DOHH2 (cell line): Measurements from ENCODE around the gene POLDIP2.

Experiments
- EZH2phosphoT487 ChIP-seq: fragments of 200-600 bp; sonication (generic); IDR thresholded peaks from 2 replicates; pipeline ENCODE4 v1.6.1; 2017; ENCODE audit warnings: borderline replicate concordance, mild to moderate bottlenecking, antibody characterized with exemption, low read length, moderate library complexity, mixed read lengths
- TF ChIP-seq, protein P1 (sequence below): fragments of 200-600 bp; sonication (generic); IDR thresholded peaks from one replicate; pipeline ENCODE4 v1.5.1; 2014; ENCODE audit warnings: antibody characterized with exemption, mild to moderate bottlenecking, low read depth, low read length; ENCODE audit not compliant: poor library complexity, severe bottlenecking

DNA sequence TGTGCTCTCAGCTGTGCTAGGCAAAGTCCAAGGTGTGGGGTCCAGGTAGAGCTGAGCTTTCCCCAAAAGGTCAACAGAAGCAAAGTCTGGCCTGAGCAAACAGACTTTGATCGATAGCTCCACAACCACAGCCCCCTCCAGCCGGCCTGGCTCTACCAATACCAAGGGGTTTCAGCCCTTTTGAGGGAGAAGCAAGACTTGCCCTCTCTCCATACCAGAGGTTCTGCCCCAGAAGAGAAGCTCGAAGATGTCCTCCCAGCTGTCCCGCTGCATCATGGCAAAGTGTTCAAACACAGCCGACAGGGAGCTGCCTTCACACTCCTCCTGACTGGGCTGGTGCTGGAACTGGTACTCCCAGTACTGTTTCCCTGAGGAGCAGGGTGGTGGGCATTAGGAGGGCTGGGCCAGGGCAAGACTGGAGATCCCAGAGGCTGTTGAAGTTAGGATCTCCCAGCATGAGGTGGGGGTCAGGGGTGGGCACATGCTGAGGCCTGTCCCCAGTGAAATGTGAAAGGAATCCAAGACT, 11.0 kb upstream of the POLDIP2 start:
- TF ChIP-seq, protein P1, sequence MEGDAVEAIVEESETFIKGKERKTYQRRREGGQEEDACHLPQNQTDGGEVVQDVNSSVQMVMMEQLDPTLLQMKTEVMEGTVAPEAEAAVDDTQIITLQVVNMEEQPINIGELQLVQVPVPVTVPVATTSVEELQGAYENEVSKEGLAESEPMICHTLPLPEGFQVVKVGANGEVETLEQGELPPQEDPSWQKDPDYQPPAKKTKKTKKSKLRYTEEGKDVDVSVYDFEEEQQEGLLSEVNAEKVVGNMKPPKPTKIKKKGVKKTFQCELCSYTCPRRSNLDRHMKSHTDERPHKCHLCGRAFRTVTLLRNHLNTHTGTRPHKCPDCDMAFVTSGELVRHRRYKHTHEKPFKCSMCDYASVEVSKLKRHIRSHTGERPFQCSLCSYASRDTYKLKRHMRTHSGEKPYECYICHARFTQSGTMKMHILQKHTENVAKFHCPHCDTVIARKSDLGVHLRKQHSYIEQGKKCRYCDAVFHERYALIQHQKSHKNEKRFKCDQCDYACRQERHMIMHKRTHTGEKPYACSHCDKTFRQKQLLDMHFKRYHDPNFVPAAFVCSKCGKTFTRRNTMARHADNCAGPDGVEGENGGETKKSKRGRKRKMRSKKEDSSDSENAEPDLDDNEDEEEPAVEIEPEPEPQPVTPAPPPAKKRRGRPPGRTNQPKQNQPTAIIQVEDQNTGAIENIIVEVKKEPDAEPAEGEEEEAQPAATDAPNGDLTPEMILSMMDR = no peak
- no peak for TF ChIP-seq EZH2phosphoT487
